ENCODE data around the gene CCDC86.

GRCh38 chr11:60813324-60813723, 28.6 kb upstream of the CCDC86 start:
- TF ChIP-seq POLR2A (IDR thresholded peaks at IDR 0.05) = no peak
- TF ChIP-seq POLR2AphosphoS5 (IDR thresholded peaks at IDR 0.05; ENCODE audit: insufficient read depth in 1 of 2, low read depth in 1 of 2) = no peak
- TF ChIP-seq CTCF (IDR thresholded peaks at IDR 0.05) = no peak

Measured in vagina (tissue), 2 donors.